GOT3 (cell line): ENCODE data around the gene CTDSP1.
A peak's percentile ranks its signal among the peaks of the same experiment; 100 is the strongest.

Experiments used
- DNase-seq: peaks from one replicate; lab custom pipeline; 2025; ENCODE audit warnings: mixed read lengths; lab: John Stamatoyannopoulos, UW

The CTDSP1 gene

GRCh38 chr2:218383892-218384519 is 15.7 kb upstream of the CTDSP1 start:
- DNase-seq, result no peak

- DNase-seq, result no peak
Measured at GRCh38 chr2:218384975-218385374, 14.7 kb upstream of the CTDSP1 start.

- DNase-seq, result no peak
Measured at GRCh38 chr2:218386505-218387368, 12.9 kb upstream of the CTDSP1 start.

- DNase-seq, result no peak
Measured at GRCh38 chr2:218387369-218388194, 12.1 kb upstream of the CTDSP1 start.

- DNase-seq, result no peak
Measured at GRCh38 chr2:218389333-218390150, 10.1 kb upstream of the CTDSP1 start.

- DNase-seq, result no peak
Measured at GRCh38 chr2:218391202-218391601, 8.5 kb upstream of the CTDSP1 start.

- DNase-seq, result no peak
Measured at GRCh38 chr2:218392459-218392858, 7.2 kb upstream of the CTDSP1 start.

GRCh38 chr2:218392891-218393462 is 6.7 kb upstream of the CTDSP1 start:
- no peak for DNase-seq

- DNase-seq, result no peak
Measured at GRCh38 chr2:218393750-218394290, 5.8 kb upstream of the CTDSP1 start.

- no peak for DNase-seq
Measured at GRCh38 chr2:218394298-218395089, 5.2 kb upstream of the CTDSP1 start.

- DNase-seq, result no peak
Measured at GRCh38 chr2:218395090-218395444, 4.6 kb upstream of the CTDSP1 start.

- no peak for DNase-seq
Measured at GRCh38 chr2:218395456-218395825, 4.2 kb upstream of the CTDSP1 start.

GRCh38 chr2:218395826-218396687 is 3.6 kb upstream of the CTDSP1 start:
- DNase-seq, result peak; percentile 77

- no peak for DNase-seq
Measured at GRCh38 chr2:218396688-218397462, 2.8 kb upstream of the CTDSP1 start.

GRCh38 chr2:218397463-218397819 is 2.2 kb upstream of the CTDSP1 start:
- DNase-seq, result no peak

- DNase-seq, result no peak
Measured at GRCh38 chr2:218397820-218398436, 1.7 kb upstream of the CTDSP1 start.

- DNase-seq, result no peak
Measured at GRCh38 chr2:218398437-218399390, 954 bp upstream of the CTDSP1 start.
